Measurements from ENCODE around the gene NCK2. TPM values are rescaled to one million over a fixed set of nuclear protein-coding genes. Genes with fewer than 3 reads are reported as not detected.
A peak's percentile ranks its signal among the peaks of the same experiment; 100 is the strongest.

The NCK2 gene
- total RNA-seq, 4 donors from 2014 or later, result 55.4 to 90.5 (median 62.5) TPM

GRCh38 chr2:105812180-105813044 lies 67.7 kb downstream of the NCK2 start:
- no peaks in the 10 kb centered on the region for H3K9me3 ChIP-seq
- DNase-seq, result no peak
- H3K36me3 ChIP-seq, result peaks cover 0 to 10% (median 7%) of the 10 kb centered on the region in 3 donors
- H3K27me3 ChIP-seq, result no peaks in the 10 kb centered on the region
- WGBS, 2 donors, result 47 to 68% methylated on average over 8 to 12 of the region's 12 CpGs
- H3K27ac ChIP-seq, result peak overlapping the region; percentile 63 to 75 (median 71)
- intact Hi-C loops (cut with DNase I), result no loop called here
- H3K4me1 ChIP-seq, result peaks cover 31 to 84% (median 55%) of the 10 kb centered on the region in 3 donors
- TF ChIP-seq POLR2A (IDR thresholded peaks at IDR 0.05), result no peak
- TF ChIP-seq, protein P1, sequence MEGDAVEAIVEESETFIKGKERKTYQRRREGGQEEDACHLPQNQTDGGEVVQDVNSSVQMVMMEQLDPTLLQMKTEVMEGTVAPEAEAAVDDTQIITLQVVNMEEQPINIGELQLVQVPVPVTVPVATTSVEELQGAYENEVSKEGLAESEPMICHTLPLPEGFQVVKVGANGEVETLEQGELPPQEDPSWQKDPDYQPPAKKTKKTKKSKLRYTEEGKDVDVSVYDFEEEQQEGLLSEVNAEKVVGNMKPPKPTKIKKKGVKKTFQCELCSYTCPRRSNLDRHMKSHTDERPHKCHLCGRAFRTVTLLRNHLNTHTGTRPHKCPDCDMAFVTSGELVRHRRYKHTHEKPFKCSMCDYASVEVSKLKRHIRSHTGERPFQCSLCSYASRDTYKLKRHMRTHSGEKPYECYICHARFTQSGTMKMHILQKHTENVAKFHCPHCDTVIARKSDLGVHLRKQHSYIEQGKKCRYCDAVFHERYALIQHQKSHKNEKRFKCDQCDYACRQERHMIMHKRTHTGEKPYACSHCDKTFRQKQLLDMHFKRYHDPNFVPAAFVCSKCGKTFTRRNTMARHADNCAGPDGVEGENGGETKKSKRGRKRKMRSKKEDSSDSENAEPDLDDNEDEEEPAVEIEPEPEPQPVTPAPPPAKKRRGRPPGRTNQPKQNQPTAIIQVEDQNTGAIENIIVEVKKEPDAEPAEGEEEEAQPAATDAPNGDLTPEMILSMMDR (IDR thresholded peaks at IDR 0.05), result no peak
- peak overlapping the region in 1 of 4 donors; percentile 16 for H3K4me3 ChIP-seq

GRCh38 chr2:105813045-105813315 lies 68.3 kb downstream of the NCK2 start:
- Histone ChIP-seq H3K9me3 (no peaks in the 10 kb centered on the region), H3K27me3 (no peaks in the 10 kb centered on the region), H3K27ac (peak overlapping the region; percentile 63 to 75 (median 71)), H3K4me1 (peaks cover 31 to 81% (median 55%) of the 10 kb centered on the region in 3 donors), H3K4me3 (no peak overlapping the region), H3K36me3 (peaks cover 0 to 13% (median 7%) of the 10 kb centered on the region in 3 donors)
- intact Hi-C loops (cut with DNase I), result no loop called here
- DNase-seq, result no peak
- TF ChIP-seq, protein P1 (IDR thresholded peaks at IDR 0.05), result no peak
- no peak for TF ChIP-seq POLR2A (IDR thresholded peaks at IDR 0.05)
- WGBS, 2 donors, result 83 to 85% methylated on average over 3 to 4 of the region's 4 CpGs

- peaks cover 0 to 17% (median 7%) of the 10 kb centered on the region in 3 donors for H3K36me3 ChIP-seq
- intact Hi-C loops (cut with DNase I), result no loop called here
- TF ChIP-seq, protein P1 (IDR thresholded peaks at IDR 0.05), result no peak
- no peak for TF ChIP-seq POLR2A (IDR thresholded peaks at IDR 0.05)
- H3K27me3 ChIP-seq, result no peaks in the 10 kb centered on the region
- H3K4me1 ChIP-seq, result peaks cover 31 to 76% (median 55%) of the 10 kb centered on the region in 3 donors
- DNase-seq, result no peak
- no peaks in the 10 kb centered on the region for H3K9me3 ChIP-seq
- peak overlapping the region; percentile 63 to 75 (median 71) for H3K27ac ChIP-seq
- H3K4me3 ChIP-seq, result no peak overlapping the region
- WGBS, 2 donors, result 70 to 86% methylated on average over 1 to 4 of the region's 5 CpGs
Measured at GRCh38 chr2:105813405-105813804, 68.7 kb downstream of the NCK2 start.

- Histone ChIP-seq H3K36me3 (peaks cover 0 to 17% (median 7%) of the 10 kb centered on the region in 3 donors), H3K27ac (peak overlapping the region; percentile 63 to 75 (median 70)), H3K9me3 (no peaks in the 10 kb centered on the region), H3K27me3 (no peaks in the 10 kb centered on the region), H3K4me3 (peak overlapping the region in 1 of 4 donors; percentile 16), H3K4me1 (peaks cover 31 to 66% (median 50%) of the 10 kb centered on the region in 3 donors)
- DNase-seq, result no peak
- TF ChIP-seq, protein P1 (IDR thresholded peaks at IDR 0.05), result no peak
- TF ChIP-seq POLR2A (IDR thresholded peaks at IDR 0.05), result no peak
- intact Hi-C loops (cut with DNase I), result no loop called here
- 30 to 45% methylated on average over 7 to 9 of the region's 9 CpGs for WGBS, 2 donors
Measured at GRCh38 chr2:105814291-105814940, 69.7 kb downstream of the NCK2 start.

GRCh38 chr2:105815401-105815800 lies 70.7 kb downstream of the NCK2 start:
- 81 to 89% methylated on average over 7 of the region's 7 CpGs for WGBS, 2 donors
- TF ChIP-seq, protein P1 (IDR thresholded peaks at IDR 0.05), result no peak
- no peak for TF ChIP-seq POLR2A (IDR thresholded peaks at IDR 0.05)
- DNase-seq, result no peak

More at GRCh38 chr2:105815401-105815800, 70.7 kb downstream of the NCK2 start:
- H3K9me3 ChIP-seq, result no peaks in the 10 kb centered on the region
- peaks cover 0 to 21% (median 7%) of the 10 kb centered on the region in 3 donors for H3K36me3 ChIP-seq
- peak overlapping the region in 2 of 4 donors; percentile 71 to 75 for H3K27ac ChIP-seq
- H3K4me1 ChIP-seq, result peaks cover 24 to 62% (median 41%) of the 10 kb centered on the region in 3 donors
- intact Hi-C loops (cut with DNase I), result no loop called here
- H3K4me3 ChIP-seq, result no peak overlapping the region
- no peaks in the 10 kb centered on the region for H3K27me3 ChIP-seq

Data from esophagus squamous epithelium (tissue), 5 donors.